ENCODE data around the gene ANKRD60. TPM values are rescaled to one million over a fixed set of nuclear protein-coding genes. Genes with fewer than 3 reads are reported as not detected.

ANKRD60 gene
- total RNA-seq, 4 donors from 2014 or later = not detected

- Histone ChIP-seq H3K27me3 (no peaks in the 10 kb centered on the region), H3K36me3 (peaks cover 0 to 83% (median 12%) of the 10 kb centered on the region in 3 donors), H3K4me1 (no peaks in the 10 kb centered on the region), H3K9me3 (no peaks in the 10 kb centered on the region), H3K27ac (no peak overlapping the region), H3K4me3 (no peak overlapping the region)
- WGBS, 2 donors = 87 to 92% methylated on average over 7 of the region's 7 CpGs
- no peak for TF ChIP-seq EP300 (IDR thresholded peaks at IDR 0.05)
- no peak for TF ChIP-seq CTCF (IDR thresholded peaks at IDR 0.05)
- no peak for TF ChIP-seq POLR2A (IDR thresholded peaks at IDR 0.05)
- no peak for DNase-seq (ENCODE audit: low spot score in 2 of 2)
Observed at GRCh38 chr20:58244517-58245030, 16.1 kb upstream of the ANKRD60 start.

GRCh38 chr20:58243653-58244410 is 15.4 kb upstream of the ANKRD60 start:
- no peaks in the 10 kb centered on the region for H3K27me3 ChIP-seq
- no peak overlapping the region for H3K4me3 ChIP-seq
- 80 to 84% methylated on average over 9 of the region's 9 CpGs for WGBS, 2 donors
- DNase-seq (ENCODE audit: low spot score in 2 of 2) = no peak
- H3K36me3 ChIP-seq = peaks cover 0 to 90% (median 12%) of the 10 kb centered on the region in 3 donors
- TF ChIP-seq CTCF (IDR thresholded peaks at IDR 0.05) (no peak), POLR2A (IDR thresholded peaks at IDR 0.05) (no peak), EP300 (IDR thresholded peaks at IDR 0.05) (no peak)
- no peaks in the 10 kb centered on the region for H3K4me1 ChIP-seq
- H3K27ac ChIP-seq = no peak overlapping the region
- H3K9me3 ChIP-seq = no peaks in the 10 kb centered on the region

- Histone ChIP-seq H3K27me3 (no peaks in the 10 kb centered on the region), H3K27ac (no peak overlapping the region), H3K4me3 (no peak overlapping the region), H3K9me3 (no peaks in the 10 kb centered on the region), H3K4me1 (no peaks in the 10 kb centered on the region), H3K36me3 (peaks cover 0 to 85% (median 12%) of the 10 kb centered on the region in 3 donors)
- 90 to 100% methylated on average over 5 of the region's 5 CpGs for WGBS, 2 donors
- TF ChIP-seq CTCF (IDR thresholded peaks at IDR 0.05) = no peak
- no peak for TF ChIP-seq POLR2A (IDR thresholded peaks at IDR 0.05)
- no peak for TF ChIP-seq EP300 (IDR thresholded peaks at IDR 0.05)
- no peak for DNase-seq (ENCODE audit: low spot score in 2 of 2)
Observed at GRCh38 chr20:58242824-58243223, 14.4 kb upstream of the ANKRD60 start.

GRCh38 chr20:58241766-58242465 is 13.5 kb upstream of the ANKRD60 start:
- DNase-seq (ENCODE audit: low spot score in 2 of 2) = no peak
- TF ChIP-seq CTCF (IDR thresholded peaks at IDR 0.05) (no peak), EP300 (IDR thresholded peaks at IDR 0.05) (no peak), POLR2A (IDR thresholded peaks at IDR 0.05) (no peak)
- Histone ChIP-seq H3K4me3 (no peak overlapping the region), H3K27me3 (no peaks in the 10 kb centered on the region), H3K36me3 (peaks cover 0 to 76% (median 7%) of the 10 kb centered on the region in 3 donors), H3K4me1 (peaks cover 0 to 1% (median 0%) of the 10 kb centered on the region in 4 donors), H3K9me3 (no peaks in the 10 kb centered on the region), H3K27ac (no peak overlapping the region)
- WGBS, 2 donors = 54 to 65% methylated on average over 6 of the region's 6 CpGs

- Histone ChIP-seq H3K27me3 (no peaks in the 10 kb centered on the region), H3K4me3 (no peak overlapping the region), H3K36me3 (peaks cover 0 to 62% (median 4%) of the 10 kb centered on the region in 3 donors), H3K4me1 (peaks cover 0 to 8% (median 0%) of the 10 kb centered on the region in 4 donors), H3K27ac (no peak overlapping the region), H3K9me3 (no peaks in the 10 kb centered on the region)
- TF ChIP-seq POLR2A (IDR thresholded peaks at IDR 0.05) (no peak), CTCF (IDR thresholded peaks at IDR 0.05) (no peak), EP300 (IDR thresholded peaks at IDR 0.05) (no peak)
- DNase-seq (ENCODE audit: low spot score in 2 of 2) = no peak
- 87% methylated on average over 4 of the region's 4 CpGs for WGBS, 2 donors
Observed at GRCh38 chr20:58240471-58240870, 12.0 kb upstream of the ANKRD60 start.
